Keratinocyte (primary cell): Measurements from ENCODE around the gene ROPN1L.

ENCODE experiments used
- EZH2 ChIP-seq: IDR thresholded peaks from one replicate; pipeline ENCODE4 v1.6.1; 2012; ENCODE audit warnings: inconsistent platforms, mild to moderate bottlenecking, low read length, moderate library complexity
- TF ChIP-seq, protein P1 (sequence below), 3 experiments: IDR thresholded peaks in 1 of 3; conservative IDR thresholded peaks in 1 of 3; optimal IDR thresholded peaks in 1 of 3; 2 replicates in 2 of 3; 3 replicates in 1 of 3; pipeline versions ENCODE3 to v1.5.1; 2011; ENCODE audit warnings: low read length in 3 of 3, mild to moderate bottlenecking in 3 of 3, moderate library complexity in 2 of 3, control low read depth in 1 of 3, inconsistent platforms in 1 of 3; ENCODE audit not compliant: insufficient read depth in 2 of 3; ENCODE audit errors: extremely low read depth in 1 of 3

GRCh38 chr5:10451137-10451824, 9.6 kb downstream of the ROPN1L start:
- TF ChIP-seq, protein P1, sequence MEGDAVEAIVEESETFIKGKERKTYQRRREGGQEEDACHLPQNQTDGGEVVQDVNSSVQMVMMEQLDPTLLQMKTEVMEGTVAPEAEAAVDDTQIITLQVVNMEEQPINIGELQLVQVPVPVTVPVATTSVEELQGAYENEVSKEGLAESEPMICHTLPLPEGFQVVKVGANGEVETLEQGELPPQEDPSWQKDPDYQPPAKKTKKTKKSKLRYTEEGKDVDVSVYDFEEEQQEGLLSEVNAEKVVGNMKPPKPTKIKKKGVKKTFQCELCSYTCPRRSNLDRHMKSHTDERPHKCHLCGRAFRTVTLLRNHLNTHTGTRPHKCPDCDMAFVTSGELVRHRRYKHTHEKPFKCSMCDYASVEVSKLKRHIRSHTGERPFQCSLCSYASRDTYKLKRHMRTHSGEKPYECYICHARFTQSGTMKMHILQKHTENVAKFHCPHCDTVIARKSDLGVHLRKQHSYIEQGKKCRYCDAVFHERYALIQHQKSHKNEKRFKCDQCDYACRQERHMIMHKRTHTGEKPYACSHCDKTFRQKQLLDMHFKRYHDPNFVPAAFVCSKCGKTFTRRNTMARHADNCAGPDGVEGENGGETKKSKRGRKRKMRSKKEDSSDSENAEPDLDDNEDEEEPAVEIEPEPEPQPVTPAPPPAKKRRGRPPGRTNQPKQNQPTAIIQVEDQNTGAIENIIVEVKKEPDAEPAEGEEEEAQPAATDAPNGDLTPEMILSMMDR (optimal IDR thresholded peaks at IDR 0.05 in 1 of 3, IDR thresholded peaks at IDR 0.05 in 1 of 3, conservative IDR thresholded peaks at IDR 0.05 in 1 of 3; ENCODE audit: extremely low read depth in 1 of 3, insufficient read depth in 2 of 3, low read length in 3 of 3) = no peak
- TF ChIP-seq EZH2 = no peak
